ENCODE data around the gene MIDN. TPM values are rescaled to one million over a fixed set of nuclear protein-coding genes. Genes with fewer than 3 reads are reported as not detected.

The MIDN gene
- total and polyA plus RNA-seq, 10 of the 15 experiments (the other 5 are each of a cell fraction or from before 2014, with no cell fraction given), result 0.38 to 51.5 (median 7.2) TPM

DNA sequence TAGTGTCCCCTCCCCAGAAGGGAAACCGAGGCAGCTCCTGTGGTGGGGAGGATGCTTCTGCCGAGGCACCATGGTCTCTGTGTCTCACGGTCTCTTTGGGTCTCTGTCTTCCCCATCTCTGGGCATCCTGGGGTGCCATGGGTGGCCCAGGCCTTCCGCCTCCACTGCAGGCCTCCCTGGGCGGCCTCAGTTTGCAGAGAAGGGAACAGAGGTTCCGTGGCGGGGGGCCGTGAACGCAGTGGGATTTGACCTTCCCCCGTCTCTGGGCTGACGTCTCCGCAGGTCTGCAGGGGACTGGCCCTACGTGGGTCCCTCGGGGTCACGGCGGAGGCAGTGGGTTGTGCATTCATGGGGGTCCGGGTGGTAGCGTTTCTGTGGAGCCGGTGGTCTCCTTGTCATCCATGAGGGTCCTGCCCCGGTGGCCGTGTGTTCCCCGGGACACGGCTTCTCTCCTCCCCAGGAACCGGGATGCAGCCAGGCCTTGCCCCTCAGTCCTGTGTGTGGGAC is 41.9 kb downstream of the MIDN start:
- Histone ChIP-seq H3K36me3 (ENCODE audit: control insufficient read depth in 2 of 2, insufficient read depth in 2 of 2, low read length in 1 of 2) (no peaks in the 10 kb centered on the region), H3K9ac (ENCODE audit: control insufficient read depth, insufficient read depth, low read length) (no peak overlapping the region), H3K4me2 (ENCODE audit: control insufficient read depth, insufficient read depth) (no peak overlapping the region), H3K4me3 (no peak overlapping the region), H3K79me2 (ENCODE audit: control insufficient read depth, insufficient read depth, low read length) (no peaks in the 10 kb centered on the region), H4K20me1 (ENCODE audit: control insufficient read depth, insufficient read depth) (no peaks in the 10 kb centered on the region), H3K4me1 (ENCODE audit: control insufficient read depth, insufficient read depth, low read length) (peaks cover 16% of the 10 kb centered on the region), H3K9me3 (replicated peaks; ENCODE audit: control insufficient read depth, insufficient read depth, low read length) (no peaks in the 10 kb centered on the region), H3K27me3 (replicated peaks in 1 of 2; ENCODE audit: control insufficient read depth in 2 of 2, insufficient read depth in 2 of 2, low read length in 1 of 2) (peaks cover 5 to 7% of the 10 kb centered on the region in 2 experiments; a peak in 3 of 4 replicates), H3K27ac (ENCODE audit: control insufficient read depth, insufficient read depth) (no peak overlapping the region), H2AFZ (ENCODE audit: control insufficient read depth, low read depth, low read length) (no peak overlapping the region)
- RAD21 ChIA-PET (ENCODE audit: unreplicated experiment), result interaction anchor here (0.5 kb wide), 1 partner anchor 154 kb away, joined by 3 read pairs; no protein-coding TSS in a partner anchor
- TF ChIP-seq JUNB (IDR thresholded peaks at IDR 0.05) (no peak), ZSCAN29 (IDR thresholded peaks at IDR 0.05) (no peak), MYC (IDR thresholded peaks at IDR 0.05; ENCODE audit: insufficient read depth, insufficient read length, insufficient replicate concordance, low read length, severe bottlenecking) (no peak), SMARCA5 (IDR thresholded peaks at IDR 0.05) (no peak), NRF1 (conservative IDR thresholded peaks at IDR 0.05; ENCODE audit: low read depth, low read length) (no peak), SKIL (IDR thresholded peaks at IDR 0.05; ENCODE audit: low read depth, poor library complexity, severe bottlenecking) (no peak), SIN3A (IDR thresholded peaks at IDR 0.05; ENCODE audit: low read depth, low read length) (no peak), GATAD2B (conservative IDR thresholded peaks at IDR 0.05; ENCODE audit: low read depth) (no peak), EZH2 (IDR thresholded peaks at IDR 0.05; ENCODE audit: borderline replicate concordance, control insufficient read depth, low read depth, low read length) (no peak), ZBTB33 (IDR thresholded peaks at IDR 0.05) (no peak), PML (IDR thresholded peaks at IDR 0.05; ENCODE audit: low read length) (no peak), CHD1 (IDR thresholded peaks at IDR 0.05; ENCODE audit: low read depth, low read length) (no peak), TCF7 (IDR thresholded peaks at IDR 0.05; ENCODE audit: borderline replicate concordance) (no peak), DPF2 (IDR thresholded peaks at IDR 0.05) (no peak), ATF7 (IDR thresholded peaks at IDR 0.05; ENCODE audit: low read depth) (no peak), IKZF2 (IDR thresholded peaks at IDR 0.05) (no peak)
- intact Hi-C loops (cut with micrococcal nuclease; ENCODE audit: unreplicated experiment) (no loop called here), in situ Hi-C loops (cut with MboI) (no loop called here)
- CTCF ChIA-PET, result no interaction called here
- no peak for FAIRE-seq
- BruUV-seq (replicated peaks), result no TSS peak
- ATAC-seq, result no peak
- POLR2A ChIA-PET, result interaction anchor here (0.5 kb wide), 1 partner anchor 21 kb away, joined by 3 read pairs; the partner anchor contains the start of gene CIRBP
- DNase-seq (ENCODE audit: low read depth, low spot score), result no peak
- SMC1A ChIA-PET (ENCODE audit: uncharacterized antibody, unreplicated experiment), result no interaction called here
- WGBS (ENCODE audit: insufficient coverage, insufficient replicate concordance, low lambda C conversion rate, missing lambda C conversion rate), result 52% methylated on average over 24 of the region's 24 CpGs

Data from GM12878 (cell line).